ENCODE results near the gene CIZ1.
"Not testable (repeated sequence)": the region's sequence is repeated elsewhere in the genome, so short reads cannot be mapped to it uniquely, and the experiment has no call there.

The CIZ1 gene

GRCh38 chr9:128188209-128188608 is 3.2 kb downstream of the CIZ1 start:
- Histone ChIP-seq H3K36me3 (ENCODE audit: control insufficient read depth in 5 of 5, insufficient read depth in 5 of 5, low read length in 5 of 5) (peaks cover 0 to 45% (median 34%) of the 10 kb centered on the region in 5 donors), H3K27ac (ENCODE audit: low read depth, low read length) (no peak overlapping the region), H3K4me1 (ENCODE audit: control insufficient read depth in 5 of 5, insufficient read depth in 5 of 5, low read length in 5 of 5) (peaks cover 2 to 29% (median 26%) of the 10 kb centered on the region in 5 donors), H3K27me3 (ENCODE audit: control insufficient read depth in 5 of 5, insufficient read depth in 4 of 5, low read length in 5 of 5) (no peaks in the 10 kb centered on the region), H3K4me3 (ENCODE audit: low read depth in 1 of 5, low read length in 5 of 5) (no peak overlapping the region), H3K9me3 (ENCODE audit: control insufficient read depth in 5 of 5, low read length in 5 of 5) (no peaks in the 10 kb centered on the region), H3K9ac (ENCODE audit: low read length in 5 of 5) (no peak overlapping the region)

GRCh38 chr9:128187361-128187760 is 4.0 kb downstream of the CIZ1 start:
- Histone ChIP-seq H3K36me3 (ENCODE audit: control insufficient read depth in 5 of 5, insufficient read depth in 5 of 5, low read length in 5 of 5) (peaks cover 0 to 54% (median 40%) of the 10 kb centered on the region in 5 donors), H3K27me3 (ENCODE audit: control insufficient read depth in 5 of 5, insufficient read depth in 4 of 5, low read length in 5 of 5) (no peaks in the 10 kb centered on the region), H3K9me3 (ENCODE audit: control insufficient read depth in 5 of 5, low read length in 5 of 5) (no peaks in the 10 kb centered on the region)

GRCh38 chr9:128185979-128186965 is 5.1 kb downstream of the CIZ1 start:
- peaks cover 0 to 56% (median 40%) of the 10 kb centered on the region in 5 donors for H3K36me3 ChIP-seq (ENCODE audit: control insufficient read depth in 5 of 5, insufficient read depth in 5 of 5, low read length in 5 of 5)

More at GRCh38 chr9:128187361-128187760, 4.0 kb downstream of the CIZ1 start:
- Histone ChIP-seq H3K9ac (ENCODE audit: low read length in 5 of 5) (no peak overlapping the region), H3K4me3 (ENCODE audit: low read depth in 1 of 5, low read length in 5 of 5) (no peak overlapping the region), H3K4me1 (ENCODE audit: control insufficient read depth in 5 of 5, insufficient read depth in 5 of 5, low read length in 5 of 5) (peaks cover 2 to 23% (median 21%) of the 10 kb centered on the region in 5 donors), H3K27ac (ENCODE audit: low read depth, low read length) (no peak overlapping the region)

GRCh38 chr9:128182893-128183588 is 8.3 kb downstream of the CIZ1 start:
- Histone ChIP-seq H3K27ac (ENCODE audit: low read depth, low read length) (no peak overlapping the region), H3K27me3 (ENCODE audit: control insufficient read depth in 5 of 5, insufficient read depth in 4 of 5, low read length in 5 of 5) (no peaks in the 10 kb centered on the region), H3K9ac (ENCODE audit: low read length in 5 of 5) (no peak overlapping the region), H3K9me3 (ENCODE audit: control insufficient read depth in 5 of 5, low read length in 5 of 5) (peaks cover 0 to 6% (median 0%) of the 10 kb centered on the region in 5 donors), H3K4me1 (ENCODE audit: control insufficient read depth in 5 of 5, insufficient read depth in 5 of 5, low read length in 5 of 5) (no peaks in the 10 kb centered on the region), H3K4me3 (ENCODE audit: low read depth in 1 of 5, low read length in 5 of 5) (no peak overlapping the region), H3K36me3 (ENCODE audit: control insufficient read depth in 5 of 5, insufficient read depth in 5 of 5, low read length in 5 of 5) (peaks cover 0 to 70% (median 59%) of the 10 kb centered on the region in 5 donors)

More at GRCh38 chr9:128185979-128186965, 5.1 kb downstream of the CIZ1 start:
- no peaks in the 10 kb centered on the region for H3K9me3 ChIP-seq (ENCODE audit: control insufficient read depth in 5 of 5, low read length in 5 of 5)
- peaks cover 2 to 14% (median 14%) of the 10 kb centered on the region in 5 donors for H3K4me1 ChIP-seq (ENCODE audit: control insufficient read depth in 5 of 5, insufficient read depth in 5 of 5, low read length in 5 of 5)
- H3K27me3 ChIP-seq (ENCODE audit: control insufficient read depth in 5 of 5, insufficient read depth in 4 of 5, low read length in 5 of 5) = no peaks in the 10 kb centered on the region
- no peak overlapping the region for H3K4me3 ChIP-seq (ENCODE audit: low read depth in 1 of 5, low read length in 5 of 5)
- peak overlapping the region in 1 of 5 donors; percentile 23 for H3K9ac ChIP-seq (ENCODE audit: low read length in 5 of 5)
- no peak overlapping the region for H3K27ac ChIP-seq (ENCODE audit: low read depth, low read length)

- H3K9ac ChIP-seq (ENCODE audit: low read length in 5 of 5); H3K4me1 ChIP-seq (ENCODE audit: control insufficient read depth in 5 of 5, insufficient read depth in 5 of 5, low read length in 5 of 5); H3K27ac ChIP-seq (ENCODE audit: low read depth, low read length); H3K4me3 ChIP-seq (ENCODE audit: low read depth in 1 of 5, low read length in 5 of 5); H3K9me3 ChIP-seq (ENCODE audit: control insufficient read depth in 5 of 5, low read length in 5 of 5); H3K27me3 ChIP-seq (ENCODE audit: control insufficient read depth in 5 of 5, insufficient read depth in 4 of 5, low read length in 5 of 5): not testable (repeated sequence)
- H3K36me3 ChIP-seq (ENCODE audit: control insufficient read depth in 5 of 5, insufficient read depth in 5 of 5, low read length in 5 of 5) = peaks cover 0 to 77% (median 68%) of the 10 kb centered on the region in 5 donors
Measured at GRCh38 chr9:128181480-128181879, 9.9 kb downstream of the CIZ1 start.

GRCh38 chr9:128180447-128180846 is 10.9 kb downstream of the CIZ1 start:
- no peak overlapping the region for H3K27ac ChIP-seq (ENCODE audit: low read depth, low read length)
- H3K27me3 ChIP-seq (ENCODE audit: control insufficient read depth in 5 of 5, insufficient read depth in 4 of 5, low read length in 5 of 5) = no peaks in the 10 kb centered on the region
- no peaks in the 10 kb centered on the region for H3K4me1 ChIP-seq (ENCODE audit: control insufficient read depth in 5 of 5, insufficient read depth in 5 of 5, low read length in 5 of 5)
- no peak overlapping the region for H3K4me3 ChIP-seq (ENCODE audit: low read depth in 1 of 5, low read length in 5 of 5)
- no peak overlapping the region for H3K9ac ChIP-seq (ENCODE audit: low read length in 5 of 5)
- H3K36me3 ChIP-seq (ENCODE audit: control insufficient read depth in 5 of 5, insufficient read depth in 5 of 5, low read length in 5 of 5) = peaks cover 0 to 77% (median 68%) of the 10 kb centered on the region in 5 donors
- peaks cover 0 to 6% (median 0%) of the 10 kb centered on the region in 5 donors for H3K9me3 ChIP-seq (ENCODE audit: control insufficient read depth in 5 of 5, low read length in 5 of 5)

- Histone ChIP-seq H3K36me3 (ENCODE audit: control insufficient read depth in 5 of 5, insufficient read depth in 5 of 5, low read length in 5 of 5) (peaks cover 2 to 78% (median 68%) of the 10 kb centered on the region in 5 donors), H3K4me1 (ENCODE audit: control insufficient read depth in 5 of 5, insufficient read depth in 5 of 5, low read length in 5 of 5) (no peaks in the 10 kb centered on the region), H3K27ac (ENCODE audit: low read depth, low read length) (no peak overlapping the region), H3K4me3 (ENCODE audit: low read depth in 1 of 5, low read length in 5 of 5) (no peak overlapping the region), H3K9ac (ENCODE audit: low read length in 5 of 5) (no peak overlapping the region), H3K9me3 (ENCODE audit: control insufficient read depth in 5 of 5, low read length in 5 of 5) (peaks cover 0 to 6% (median 0%) of the 10 kb centered on the region in 5 donors), H3K27me3 (ENCODE audit: control insufficient read depth in 5 of 5, insufficient read depth in 4 of 5, low read length in 5 of 5) (no peaks in the 10 kb centered on the region)
Measured at GRCh38 chr9:128180001-128180400, 11.4 kb downstream of the CIZ1 start.

GRCh38 chr9:128178806-128179431 is 12.5 kb downstream of the CIZ1 start:
- peaks cover 3 to 83% (median 74%) of the 10 kb centered on the region in 5 donors for H3K36me3 ChIP-seq (ENCODE audit: control insufficient read depth in 5 of 5, insufficient read depth in 5 of 5, low read length in 5 of 5)
- H3K4me1 ChIP-seq (ENCODE audit: control insufficient read depth in 5 of 5, insufficient read depth in 5 of 5, low read length in 5 of 5) = no peaks in the 10 kb centered on the region
- H3K9ac ChIP-seq (ENCODE audit: low read length in 5 of 5) = no peak overlapping the region
- no peak overlapping the region for H3K27ac ChIP-seq (ENCODE audit: low read depth, low read length)
- peaks cover 0 to 6% (median 0%) of the 10 kb centered on the region in 5 donors for H3K9me3 ChIP-seq (ENCODE audit: control insufficient read depth in 5 of 5, low read length in 5 of 5)
- no peak overlapping the region for H3K4me3 ChIP-seq (ENCODE audit: low read depth in 1 of 5, low read length in 5 of 5)
- H3K27me3 ChIP-seq (ENCODE audit: control insufficient read depth in 5 of 5, insufficient read depth in 4 of 5, low read length in 5 of 5) = no peaks in the 10 kb centered on the region

- Histone ChIP-seq H3K27ac (ENCODE audit: low read depth, low read length) (no peak overlapping the region), H3K36me3 (ENCODE audit: control insufficient read depth in 5 of 5, insufficient read depth in 5 of 5, low read length in 5 of 5) (peaks cover 3 to 72% (median 64%) of the 10 kb centered on the region in 5 donors), H3K4me1 (ENCODE audit: control insufficient read depth in 5 of 5, insufficient read depth in 5 of 5, low read length in 5 of 5) (no peaks in the 10 kb centered on the region), H3K27me3 (ENCODE audit: control insufficient read depth in 5 of 5, insufficient read depth in 4 of 5, low read length in 5 of 5) (no peaks in the 10 kb centered on the region), H3K4me3 (ENCODE audit: low read depth in 1 of 5, low read length in 5 of 5) (no peak overlapping the region), H3K9ac (ENCODE audit: low read length in 5 of 5) (no peak overlapping the region), H3K9me3 (ENCODE audit: control insufficient read depth in 5 of 5, low read length in 5 of 5) (peaks cover 0 to 6% (median 0%) of the 10 kb centered on the region in 5 donors)
Measured at GRCh38 chr9:128175726-128176125, 15.6 kb downstream of the CIZ1 start.

Data from subcutaneous abdominal adipose tissue (tissue), 5 donors.